Stomach (tissue), 4 donors: ENCODE measurements around the gene GULP1.

Experiments
- EP300 ChIP-seq: sonication (generic); formaldehyde crosslinking; IDR thresholded peaks from one replicate; pipeline ENCODE4 v1.6.1; 2017; ENCODE audit warnings: antibody characterized with exemption
- POLR2A ChIP-seq, 4 donors: fragments of 450-650 bp; IDR thresholded peaks; one replicate each; pipeline ENCODE4 v1.6.1; 2016; ENCODE audit warnings: antibody characterized with exemption in 4 of 4, control low read depth in 2 of 4, mild to moderate bottlenecking in 1 of 4, moderate library complexity in 1 of 4
- POLR2AphosphoS5 ChIP-seq, 3 donors: sonication (generic); formaldehyde crosslinking; IDR thresholded peaks; one replicate each; pipeline ENCODE4 v1.6.1; 2016; ENCODE audit warnings: antibody characterized with exemption in 3 of 3
- TF ChIP-seq, protein P1 (sequence below), 7 experiments: fragments of 450-650 bp in 4 of 7; fragments of 200-600 bp in 3 of 7; sonication (generic) in 3 of 7; IDR thresholded peaks; one replicate each; pipeline ENCODE4 v1.5.1; 2016 to 2019; ENCODE audit warnings: antibody characterized with exemption in 7 of 7, control low read depth in 2 of 7, mild to moderate bottlenecking in 1 of 7

DNA sequence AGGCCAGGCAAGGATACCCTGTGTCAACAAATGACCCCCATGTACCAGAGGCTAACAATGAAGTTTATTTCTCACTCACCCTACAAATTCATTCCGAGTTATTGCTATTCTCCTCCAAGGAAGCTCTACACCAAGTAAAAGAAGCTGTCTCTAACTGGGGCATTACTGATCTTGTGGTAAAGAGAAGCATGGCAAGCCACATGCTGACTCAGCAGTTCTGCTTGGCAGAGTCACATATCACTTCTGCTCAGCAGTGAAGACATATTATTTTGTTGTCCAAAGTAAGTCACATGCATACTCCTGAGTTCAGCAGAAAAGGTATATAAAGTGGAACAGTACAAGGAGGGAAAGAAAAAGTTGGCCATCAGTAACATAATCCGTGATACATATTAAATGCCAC, 315.8 kb downstream of the GULP1 start:
- TF ChIP-seq, protein P1, sequence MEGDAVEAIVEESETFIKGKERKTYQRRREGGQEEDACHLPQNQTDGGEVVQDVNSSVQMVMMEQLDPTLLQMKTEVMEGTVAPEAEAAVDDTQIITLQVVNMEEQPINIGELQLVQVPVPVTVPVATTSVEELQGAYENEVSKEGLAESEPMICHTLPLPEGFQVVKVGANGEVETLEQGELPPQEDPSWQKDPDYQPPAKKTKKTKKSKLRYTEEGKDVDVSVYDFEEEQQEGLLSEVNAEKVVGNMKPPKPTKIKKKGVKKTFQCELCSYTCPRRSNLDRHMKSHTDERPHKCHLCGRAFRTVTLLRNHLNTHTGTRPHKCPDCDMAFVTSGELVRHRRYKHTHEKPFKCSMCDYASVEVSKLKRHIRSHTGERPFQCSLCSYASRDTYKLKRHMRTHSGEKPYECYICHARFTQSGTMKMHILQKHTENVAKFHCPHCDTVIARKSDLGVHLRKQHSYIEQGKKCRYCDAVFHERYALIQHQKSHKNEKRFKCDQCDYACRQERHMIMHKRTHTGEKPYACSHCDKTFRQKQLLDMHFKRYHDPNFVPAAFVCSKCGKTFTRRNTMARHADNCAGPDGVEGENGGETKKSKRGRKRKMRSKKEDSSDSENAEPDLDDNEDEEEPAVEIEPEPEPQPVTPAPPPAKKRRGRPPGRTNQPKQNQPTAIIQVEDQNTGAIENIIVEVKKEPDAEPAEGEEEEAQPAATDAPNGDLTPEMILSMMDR (IDR thresholded peaks at IDR 0.05) = no peak
- TF ChIP-seq POLR2AphosphoS5 (IDR thresholded peaks at IDR 0.05) (no peak), POLR2A (IDR thresholded peaks at IDR 0.05) (no peak), EP300 (no peak)
